ENCODE data around the gene FGFR2. TPM values are rescaled to one million over a fixed set of nuclear protein-coding genes. Genes with fewer than 3 reads are reported as not detected.

Gene FGFR2
- total RNA-seq, 1 donor from 2014 or later: 71.9 TPM

GRCh38 chr10:121610798-121611323, 12.6 kb upstream of the FGFR2 start:
- no peak for DNase-seq

GRCh38 chr10:121609426-121610380, 11.5 kb upstream of the FGFR2 start:
- no peak for DNase-seq

- no peak for DNase-seq
Observed at GRCh38 chr10:121608469-121609190, 10.4 kb upstream of the FGFR2 start.

GRCh38 chr10:121607310-121608055, 9.2 kb upstream of the FGFR2 start:
- no peak for DNase-seq

GRCh38 chr10:121605708-121606107, 7.5 kb upstream of the FGFR2 start:
- DNase-seq: no peak

- DNase-seq: no peak
Observed at GRCh38 chr10:121601458-121601857, 3.2 kb upstream of the FGFR2 start.

GRCh38 chr10:121600611-121601010, 2.4 kb upstream of the FGFR2 start:
- no peak for DNase-seq

GRCh38 chr10:121599947-121600346, 1.7 kb upstream of the FGFR2 start:
- DNase-seq: no peak

GRCh38 chr10:121597504-121598262, 561 bp downstream of the FGFR2 start:
- no peak for DNase-seq

- peak; percentile 42 for DNase-seq
Observed at GRCh38 chr10:121596689-121597503, 1.3 kb downstream of the FGFR2 start.

- peak; percentile 40 for DNase-seq
Observed at GRCh38 chr10:121595806-121596688, 2.2 kb downstream of the FGFR2 start.

GRCh38 chr10:121595351-121595805, 2.9 kb downstream of the FGFR2 start:
- no peak for DNase-seq

- no peak for DNase-seq
Observed at GRCh38 chr10:121594623-121595350, 3.5 kb downstream of the FGFR2 start.

- no peak for DNase-seq
Observed at GRCh38 chr10:121594076-121594475, 4.2 kb downstream of the FGFR2 start.

- no peak for DNase-seq
Observed at GRCh38 chr10:121593281-121594075, 4.8 kb downstream of the FGFR2 start.

- DNase-seq: no peak
Observed at GRCh38 chr10:121592155-121592890, 5.9 kb downstream of the FGFR2 start.

- DNase-seq: no peak
Observed at GRCh38 chr10:121591186-121591585, 7.1 kb downstream of the FGFR2 start.

Measured in occipital lobe (tissue), 2 donors.